Hepatocyte (in vitro differentiated cells): Measurements from ENCODE around the gene NGFR.

Experiments used
- CTCF ChIP-seq: fragments of 200-600 bp; sonication (generic); IDR thresholded peaks from 2 replicates; pipeline ENCODE4 v1.5.1; 2016; ENCODE audit warnings: antibody characterized with exemption, mild to moderate bottlenecking; ENCODE audit not compliant: poor library complexity
- EZH2 ChIP-seq: fragments of 200-600 bp; sonication (generic); IDR thresholded peaks from 2 replicates; pipeline ENCODE4 v1.6.1; 2016; ENCODE audit warnings: antibody characterized with exemption, mild to moderate bottlenecking, borderline replicate concordance

- no peak for TF ChIP-seq CTCF
- no peak for TF ChIP-seq EZH2
These were observed 33.9 kb downstream of the NGFR start for GRCh38 chr17:49528966-49529365.
